Loucy (cell line): ENCODE measurements around the gene SHROOM2.

Experiments
- EZH2phosphoT487 ChIP-seq: fragments of 200-600 bp; IDR thresholded peaks from 2 replicates; pipeline ENCODE4 v1.6.1; 2018; ENCODE audit warnings: antibody characterized with exemption, mild to moderate bottlenecking, moderate library complexity, borderline replicate concordance
- TF ChIP-seq, protein P1 (sequence below): fragments of 200-600 bp; sonication (generic); conservative IDR thresholded peaks from 2 replicates; pipeline ENCODE4 v1.5.1; 2014; ENCODE audit warnings: mild to moderate bottlenecking, antibody characterized with exemption, low read length

- TF ChIP-seq, protein P1, sequence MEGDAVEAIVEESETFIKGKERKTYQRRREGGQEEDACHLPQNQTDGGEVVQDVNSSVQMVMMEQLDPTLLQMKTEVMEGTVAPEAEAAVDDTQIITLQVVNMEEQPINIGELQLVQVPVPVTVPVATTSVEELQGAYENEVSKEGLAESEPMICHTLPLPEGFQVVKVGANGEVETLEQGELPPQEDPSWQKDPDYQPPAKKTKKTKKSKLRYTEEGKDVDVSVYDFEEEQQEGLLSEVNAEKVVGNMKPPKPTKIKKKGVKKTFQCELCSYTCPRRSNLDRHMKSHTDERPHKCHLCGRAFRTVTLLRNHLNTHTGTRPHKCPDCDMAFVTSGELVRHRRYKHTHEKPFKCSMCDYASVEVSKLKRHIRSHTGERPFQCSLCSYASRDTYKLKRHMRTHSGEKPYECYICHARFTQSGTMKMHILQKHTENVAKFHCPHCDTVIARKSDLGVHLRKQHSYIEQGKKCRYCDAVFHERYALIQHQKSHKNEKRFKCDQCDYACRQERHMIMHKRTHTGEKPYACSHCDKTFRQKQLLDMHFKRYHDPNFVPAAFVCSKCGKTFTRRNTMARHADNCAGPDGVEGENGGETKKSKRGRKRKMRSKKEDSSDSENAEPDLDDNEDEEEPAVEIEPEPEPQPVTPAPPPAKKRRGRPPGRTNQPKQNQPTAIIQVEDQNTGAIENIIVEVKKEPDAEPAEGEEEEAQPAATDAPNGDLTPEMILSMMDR, result no peak
- TF ChIP-seq EZH2phosphoT487, result no peak
Measured at GRCh38 chrX:9825966-9826365, 39.7 kb downstream of the SHROOM2 start.
